Measurements from ENCODE around the gene FLRT2.

The FLRT2 gene

DNA sequence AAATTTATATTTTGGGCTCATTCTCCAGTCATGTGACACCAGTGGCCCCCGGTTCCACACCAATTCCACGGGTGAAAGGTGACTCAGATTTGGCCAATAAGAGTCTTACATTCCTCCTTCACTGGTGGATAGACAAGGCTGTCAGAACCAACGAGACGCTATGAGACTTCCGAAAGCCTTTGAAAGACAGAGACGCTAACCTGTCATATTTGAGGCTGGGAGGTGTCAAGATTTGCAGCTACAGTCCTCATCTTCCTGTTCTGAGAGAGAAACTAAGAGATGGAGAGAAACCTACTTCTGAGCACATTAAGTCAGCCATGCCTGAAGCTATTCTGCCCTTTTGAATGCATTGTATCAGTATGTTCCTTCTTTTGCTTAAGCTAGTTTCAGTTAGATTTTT lies 171.2 kb downstream of the FLRT2 start:
- Histone ChIP-seq H3K4me2 (ENCODE audit: low read length) (no peak overlapping the region), H3K9ac (ENCODE audit: low read length) (no peak overlapping the region)

DNA sequence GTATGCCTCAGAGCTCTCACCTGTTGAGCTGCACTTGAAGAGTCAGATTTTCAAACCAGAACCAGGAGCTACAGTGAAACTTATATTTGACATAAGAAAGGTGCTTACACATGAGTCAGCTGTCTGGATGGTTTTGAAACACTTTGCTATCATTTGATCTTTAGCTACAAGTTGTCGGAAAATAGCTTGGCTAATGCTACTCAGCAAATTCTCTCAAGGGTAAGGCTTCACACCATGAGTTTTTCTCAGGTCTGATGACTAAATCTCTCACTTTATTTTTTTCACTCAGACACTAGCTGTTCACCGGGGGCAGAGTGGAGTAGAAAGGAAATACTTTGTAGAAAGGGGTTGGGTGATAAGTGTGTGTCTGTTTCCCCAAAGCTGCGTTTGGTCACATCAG lies 171.8 kb downstream of the FLRT2 start:
- Histone ChIP-seq H3K79me2 (ENCODE audit: insufficient read depth, low read length) (no peaks in the 10 kb centered on the region), H3K27me3 (ENCODE audit: insufficient read depth, low read length) (no peaks in the 10 kb centered on the region), H3K9ac (ENCODE audit: low read length) (no peak overlapping the region), H3K9me3 (ENCODE audit: low read length) (no peaks in the 10 kb centered on the region), H3K9me2 (ENCODE audit: low read depth, low read length) (no peaks in the 10 kb centered on the region), H3K4me1 (ENCODE audit: insufficient read depth, low read length, severe bottlenecking) (no peaks in the 10 kb centered on the region), H3F3A (ENCODE audit: insufficient read depth, low read length) (no peaks in the 10 kb centered on the region), H2AFZ (ENCODE audit: low read length) (no peak overlapping the region), H3K4me3 (ENCODE audit: low read depth, low read length, poor library complexity, severe bottlenecking) (no peak overlapping the region), H3K4me2 (ENCODE audit: low read length) (no peak overlapping the region), H3K27ac (ENCODE audit: low read depth, low read length, poor library complexity, severe bottlenecking) (no peak overlapping the region), H3K36me3 (ENCODE audit: insufficient read depth, low read length) (no peaks in the 10 kb centered on the region), H4K20me1 (ENCODE audit: insufficient read depth, low read length) (no peaks in the 10 kb centered on the region)
- TF ChIP-seq EZH2 (IDR thresholded peaks at IDR 0.05; ENCODE audit: borderline replicate concordance, low read length) = no peak
- TF ChIP-seq, protein P1, sequence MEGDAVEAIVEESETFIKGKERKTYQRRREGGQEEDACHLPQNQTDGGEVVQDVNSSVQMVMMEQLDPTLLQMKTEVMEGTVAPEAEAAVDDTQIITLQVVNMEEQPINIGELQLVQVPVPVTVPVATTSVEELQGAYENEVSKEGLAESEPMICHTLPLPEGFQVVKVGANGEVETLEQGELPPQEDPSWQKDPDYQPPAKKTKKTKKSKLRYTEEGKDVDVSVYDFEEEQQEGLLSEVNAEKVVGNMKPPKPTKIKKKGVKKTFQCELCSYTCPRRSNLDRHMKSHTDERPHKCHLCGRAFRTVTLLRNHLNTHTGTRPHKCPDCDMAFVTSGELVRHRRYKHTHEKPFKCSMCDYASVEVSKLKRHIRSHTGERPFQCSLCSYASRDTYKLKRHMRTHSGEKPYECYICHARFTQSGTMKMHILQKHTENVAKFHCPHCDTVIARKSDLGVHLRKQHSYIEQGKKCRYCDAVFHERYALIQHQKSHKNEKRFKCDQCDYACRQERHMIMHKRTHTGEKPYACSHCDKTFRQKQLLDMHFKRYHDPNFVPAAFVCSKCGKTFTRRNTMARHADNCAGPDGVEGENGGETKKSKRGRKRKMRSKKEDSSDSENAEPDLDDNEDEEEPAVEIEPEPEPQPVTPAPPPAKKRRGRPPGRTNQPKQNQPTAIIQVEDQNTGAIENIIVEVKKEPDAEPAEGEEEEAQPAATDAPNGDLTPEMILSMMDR (IDR thresholded peaks at IDR 0.05; ENCODE audit: low read length) = no peak

More for the DNA sequence above, 171.2 kb downstream of the FLRT2 start:
- Histone ChIP-seq H3K4me3 (ENCODE audit: low read depth, low read length, poor library complexity, severe bottlenecking) (no peak overlapping the region), H2AFZ (ENCODE audit: low read length) (no peak overlapping the region), H3K27me3 (ENCODE audit: insufficient read depth, low read length) (no peaks in the 10 kb centered on the region), H3K9me3 (ENCODE audit: low read length) (no peaks in the 10 kb centered on the region), H3K27ac (ENCODE audit: low read depth, low read length, poor library complexity, severe bottlenecking) (no peak overlapping the region), H4K20me1 (ENCODE audit: insufficient read depth, low read length) (no peaks in the 10 kb centered on the region), H3K79me2 (ENCODE audit: insufficient read depth, low read length) (no peaks in the 10 kb centered on the region), H3K36me3 (ENCODE audit: insufficient read depth, low read length) (no peaks in the 10 kb centered on the region), H3F3A (ENCODE audit: insufficient read depth, low read length) (no peaks in the 10 kb centered on the region), H3K4me1 (ENCODE audit: insufficient read depth, low read length, severe bottlenecking) (no peaks in the 10 kb centered on the region), H3K9me2 (ENCODE audit: low read depth, low read length) (no peaks in the 10 kb centered on the region)
- TF ChIP-seq EZH2 (IDR thresholded peaks at IDR 0.05; ENCODE audit: borderline replicate concordance, low read length) = no peak
- TF ChIP-seq, protein P1 (IDR thresholded peaks at IDR 0.05; ENCODE audit: low read length) = no peak

DNA sequence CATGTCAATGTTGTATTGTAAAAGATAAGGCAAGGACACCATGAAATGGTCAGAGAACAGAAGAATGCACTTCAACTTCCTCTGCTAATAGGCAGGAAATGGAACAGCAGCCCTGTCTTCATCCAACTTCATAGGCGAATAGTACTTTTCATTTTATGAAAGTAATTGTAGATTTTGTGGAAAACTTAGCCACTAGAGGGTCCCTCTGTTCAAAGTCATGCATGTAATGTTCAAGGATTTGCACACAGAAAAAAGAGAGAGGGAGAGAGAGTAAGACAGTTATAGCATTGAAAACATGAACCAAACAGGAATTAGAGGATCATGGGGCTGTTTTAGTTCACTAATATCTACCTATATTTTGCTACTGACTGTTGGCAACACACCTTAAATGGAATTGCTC lies 172.2 kb downstream of the FLRT2 start:
- Histone ChIP-seq H3K4me3 (ENCODE audit: low read depth, low read length, poor library complexity, severe bottlenecking) (no peak overlapping the region), H3F3A (ENCODE audit: insufficient read depth, low read length) (no peaks in the 10 kb centered on the region), H3K9ac (ENCODE audit: low read length) (no peak overlapping the region), H3K9me3 (ENCODE audit: low read length) (no peaks in the 10 kb centered on the region), H2AFZ (ENCODE audit: low read length) (no peak overlapping the region), H3K4me1 (ENCODE audit: insufficient read depth, low read length, severe bottlenecking) (no peaks in the 10 kb centered on the region), H3K79me2 (ENCODE audit: insufficient read depth, low read length) (no peaks in the 10 kb centered on the region), H3K27ac (ENCODE audit: low read depth, low read length, poor library complexity, severe bottlenecking) (no peak overlapping the region), H4K20me1 (ENCODE audit: insufficient read depth, low read length) (no peaks in the 10 kb centered on the region), H3K36me3 (ENCODE audit: insufficient read depth, low read length) (no peaks in the 10 kb centered on the region), H3K4me2 (ENCODE audit: low read length) (no peak overlapping the region), H3K27me3 (ENCODE audit: insufficient read depth, low read length) (no peaks in the 10 kb centered on the region), H3K9me2 (ENCODE audit: low read depth, low read length) (no peaks in the 10 kb centered on the region)
- TF ChIP-seq, protein P1 (IDR thresholded peaks at IDR 0.05; ENCODE audit: low read length) = no peak
- TF ChIP-seq EZH2 (IDR thresholded peaks at IDR 0.05; ENCODE audit: borderline replicate concordance, low read length) = no peak
